ENCODE measurements around the gene TMEM187.

Gene TMEM187
- long read RNA-seq, donor 1, transcript TMEM187-201 (2 exons, 1,880 nt): major isoform, 10 of 10 reads
- long read RNA-seq, donor 1, partial matches to known transcripts: 0 of 10 reads
- long read RNA-seq, donor 1, other reads (novel, unspliced or antisense): 0 of 10 reads
- long read RNA-seq, donor 2, transcript TMEM187-201 (2 exons, 1,880 nt): major isoform, 5 of 6 reads
- long read RNA-seq, donor 2, partial matches to known transcripts: 0 of 6 reads
- long read RNA-seq, donor 2, other reads (novel, unspliced or antisense): 0 of 6 reads
- long read RNA-seq, donor 3, partial matches to known transcripts: 0 of 4 reads
- long read RNA-seq, donor 3, other reads (novel, unspliced or antisense): 0 of 4 reads
- long read RNA-seq, donor 4, transcript TMEM187-201 (2 exons, 1,880 nt): major isoform, 6 of 6 reads
- long read RNA-seq, donor 4, partial matches to known transcripts: 0 of 6 reads
- long read RNA-seq, donor 4, other reads (novel, unspliced or antisense): 0 of 6 reads
- long read RNA-seq, donor 5, transcript TMEM187-201 (2 exons, 1,880 nt): major isoform, 5 of 5 reads
- long read RNA-seq, donor 5, partial matches to known transcripts: 0 of 5 reads
- long read RNA-seq, donor 5, other reads (novel, unspliced or antisense): 0 of 5 reads
- long read RNA-seq, donor 6, transcript TMEM187-201 (2 exons, 1,880 nt): major isoform, 5 of 5 reads
- long read RNA-seq, donor 6, partial matches to known transcripts: 0 of 5 reads
- long read RNA-seq, donor 6, other reads (novel, unspliced or antisense): 0 of 5 reads
- long read RNA-seq, donor 7, transcript TMEM187-201 (2 exons, 1,880 nt): major isoform, 7 of 7 reads
- long read RNA-seq, donor 7, partial matches to known transcripts: 0 of 7 reads
- long read RNA-seq, donor 7, other reads (novel, unspliced or antisense): 0 of 7 reads
- long read RNA-seq, donor 8, transcript TMEM187-201 (2 exons, 1,880 nt): major isoform, 5 of 16 reads
- long read RNA-seq, donor 8, partial matches to known transcripts: 11 of 16 reads
- long read RNA-seq, donor 8, other reads (novel, unspliced or antisense): 0 of 16 reads

- peak; percentile 77 for DNase-seq
These were observed at the start of gene TMEM187 for GRCh38 chrX:153972368-153973126. TSS of gene TMEM187 (plus strand) at chrX:153972754. CDS start at chrX:153982063, 9,309 bp downstream.

- DNase-seq: no peak
These were observed 49.4 kb upstream of the TMEM187 start for GRCh38 chrX:153922932-153923857.

- DNase-seq: no peak
These were observed 48.2 kb upstream of the TMEM187 start for GRCh38 chrX:153924149-153924861.

GRCh38 chrX:153925387-153925738 is 47.2 kb upstream of the TMEM187 start:
- no peak for DNase-seq

GRCh38 chrX:153925739-153926551 is 46.6 kb upstream of the TMEM187 start, which contains the start of gene ARHGAP4:
TSS of gene ARHGAP4 (minus strand) at chrX:153926264. CDS start at chrX:153926202, 62 bp downstream.
- peak; percentile 47 for DNase-seq

- DNase-seq: no peak
These were observed 46.0 kb upstream of the TMEM187 start for GRCh38 chrX:153926552-153926857.

- peak; percentile 61 for DNase-seq
These were observed 45.5 kb upstream of the TMEM187 start for GRCh38 chrX:153926858-153927671.

GRCh38 chrX:153927672-153927921 is 45.0 kb upstream of the TMEM187 start:
- DNase-seq: no peak

GRCh38 chrX:153927922-153928760 is 44.4 kb upstream of the TMEM187 start:
- DNase-seq: peak; percentile 80

GRCh38 chrX:153928846-153929245 is 43.7 kb upstream of the TMEM187 start:
- DNase-seq: no peak

- DNase-seq: no peak
These were observed 43.0 kb upstream of the TMEM187 start for GRCh38 chrX:153929576-153929975.

GRCh38 chrX:153930011-153930910 is 42.3 kb upstream of the TMEM187 start:
- no peak for DNase-seq

GRCh38 chrX:153931151-153931550 is 41.4 kb upstream of the TMEM187 start:
- no peak for DNase-seq

GRCh38 chrX:153931748-153932147 is 40.8 kb upstream of the TMEM187 start:
- DNase-seq: no peak

GRCh38 chrX:153932220-153932915 is 40.2 kb upstream of the TMEM187 start:
- no peak for DNase-seq

GRCh38 chrX:153933748-153934147 is 38.8 kb upstream of the TMEM187 start:
- no peak for DNase-seq
